ENCODE measurements around the gene BEND3. TPM values are rescaled to one million over a fixed set of nuclear protein-coding genes. Genes with fewer than 3 reads are reported as not detected.

BEND3 gene
- total RNA-seq, 4 donors from 2014 or later, result 1.3 to 8.5 (median 1.7) TPM

- ATAC-seq (ENCODE audit: low FRiP score), result no peak
- no peak for TF ChIP-seq CTCF (IDR thresholded peaks at IDR 0.05)
- DNase-seq (ENCODE audit: low spot score), result no peak
These were observed 12.9 kb upstream of the BEND3 start for GRCh38 chr6:107128175-107128574.

- DNase-seq (ENCODE audit: low spot score) (no peak), ATAC-seq (ENCODE audit: low FRiP score) (no peak)
- TF ChIP-seq CTCF (IDR thresholded peaks at IDR 0.05), result no peak
These were observed 10.5 kb upstream of the BEND3 start for GRCh38 chr6:107125771-107126170.

GRCh38 chr6:107124934-107125348 lies 9.6 kb upstream of the BEND3 start:
- no peak for TF ChIP-seq CTCF (IDR thresholded peaks at IDR 0.05)
- ATAC-seq (ENCODE audit: low FRiP score), result no peak
- DNase-seq (ENCODE audit: low spot score), result no peak

- no peak for TF ChIP-seq CTCF (IDR thresholded peaks at IDR 0.05)
- ATAC-seq (ENCODE audit: low FRiP score), result no peak
- no peak for DNase-seq (ENCODE audit: low spot score)
These were observed 8.2 kb upstream of the BEND3 start for GRCh38 chr6:107123501-107123900.

- ATAC-seq (ENCODE audit: low FRiP score) (no peak), DNase-seq (ENCODE audit: low spot score) (no peak)
- no peak for TF ChIP-seq CTCF (IDR thresholded peaks at IDR 0.05)
These were observed 7.4 kb upstream of the BEND3 start for GRCh38 chr6:107122748-107123147.

- no peak for ATAC-seq (ENCODE audit: low FRiP score)
- no peak for DNase-seq (ENCODE audit: low spot score)
- TF ChIP-seq CTCF (IDR thresholded peaks at IDR 0.05), result no peak
These were observed 6.7 kb upstream of the BEND3 start for GRCh38 chr6:107121964-107122495.

GRCh38 chr6:107121266-107121665 lies 6.0 kb upstream of the BEND3 start:
- DNase-seq (ENCODE audit: low spot score), result no peak
- ATAC-seq (ENCODE audit: low FRiP score), result no peak
- no peak for TF ChIP-seq CTCF (IDR thresholded peaks at IDR 0.05)

Data from omental fat pad (tissue), 4 donors.